HG03460 (cell line): ENCODE measurements around the gene OGDH.
"Not testable (repeated sequence)": the region's sequence is repeated elsewhere in the genome, so short reads cannot be mapped to it uniquely, and the experiment has no call there.

Source experiments
- ATAC-seq: cut with Tn5 transposase; IDR thresholded peaks from one replicate; pipeline ENCODE4 v1.9.1; 2021; ENCODE audit not compliant: unreplicated experiment

OGDH gene

GRCh38 chr7:44700322-44700721 is 93.9 kb downstream of the OGDH start:
- ATAC-seq: no peak

DNA sequence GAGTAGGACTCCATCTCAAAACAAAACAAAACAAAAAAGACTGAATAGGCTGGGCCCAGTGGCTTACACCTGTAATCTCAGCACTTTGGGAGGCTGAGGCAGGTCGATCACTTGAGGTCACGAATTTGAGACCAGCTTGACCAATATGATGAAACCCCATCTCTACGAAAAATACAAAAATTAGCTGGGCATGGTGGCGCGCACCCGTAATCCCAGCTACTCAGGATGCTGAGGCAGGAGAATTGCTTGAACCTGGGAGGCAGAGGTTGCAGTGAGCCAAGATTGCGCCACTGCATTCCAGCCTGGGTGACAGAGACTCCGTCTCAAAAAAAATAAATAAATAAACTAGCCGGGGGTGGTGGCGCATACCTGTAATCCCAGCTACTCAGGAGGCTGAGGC is 97.0 kb downstream of the OGDH start:
- ATAC-seq: not testable (repeated sequence)

DNA sequence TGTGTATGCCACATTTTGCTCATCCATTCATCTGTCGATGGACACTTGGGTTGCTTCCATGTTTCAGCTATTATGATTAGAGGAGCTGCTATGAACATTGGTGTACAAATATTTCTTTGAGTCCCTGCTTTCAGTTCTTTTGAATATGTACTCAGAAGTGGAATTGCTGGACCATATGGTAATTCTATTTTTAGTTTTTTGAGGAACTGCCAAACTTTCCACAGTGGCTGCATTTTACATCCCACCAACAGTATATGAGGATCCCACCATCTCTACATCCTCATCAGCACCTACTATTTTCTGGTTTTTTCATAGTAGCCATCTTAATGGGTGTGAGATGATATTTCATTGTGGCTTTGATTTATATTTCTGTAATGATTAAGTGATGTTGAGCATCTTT is 97.5 kb downstream of the OGDH start:
- no peak for ATAC-seq

GRCh38 chr7:44705434-44705833 is 99.0 kb downstream of the OGDH start:
- ATAC-seq: no peak

- ATAC-seq: no peak
Observed at GRCh38 chr7:44706788-44707557, 100.5 kb downstream of the OGDH start.

DNA sequence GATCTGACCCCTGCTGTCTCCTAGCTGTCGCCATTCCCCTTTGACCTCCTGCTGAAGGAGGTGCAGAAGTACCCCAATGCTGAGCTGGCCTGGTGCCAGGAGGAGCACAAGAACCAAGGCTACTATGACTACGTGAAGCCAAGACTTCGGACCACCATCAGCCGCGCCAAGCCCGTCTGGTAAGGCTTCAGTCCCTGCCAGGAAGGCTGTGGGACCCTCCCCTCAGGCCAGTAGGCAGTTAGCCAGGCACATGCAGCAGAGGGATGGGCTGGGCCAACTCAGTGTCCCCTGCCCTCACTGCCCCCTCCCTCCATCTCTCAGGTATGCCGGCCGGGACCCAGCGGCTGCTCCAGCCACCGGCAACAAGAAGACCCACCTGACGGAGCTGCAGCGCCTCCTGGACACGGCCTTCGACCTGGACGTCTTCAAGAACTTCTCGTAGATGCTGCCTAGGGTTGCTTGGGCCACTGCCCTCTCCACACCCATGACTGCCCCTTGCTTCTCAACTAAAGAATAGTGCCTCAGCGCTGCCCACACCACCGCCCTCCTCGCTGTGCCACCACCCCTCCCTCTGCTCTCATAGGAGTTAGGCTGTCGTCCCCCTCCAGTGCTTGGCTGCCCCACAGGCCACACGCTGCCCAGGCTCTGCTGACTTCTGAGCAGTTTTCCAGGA is 101.3 kb downstream of the OGDH start:
- no peak for ATAC-seq

DNA sequence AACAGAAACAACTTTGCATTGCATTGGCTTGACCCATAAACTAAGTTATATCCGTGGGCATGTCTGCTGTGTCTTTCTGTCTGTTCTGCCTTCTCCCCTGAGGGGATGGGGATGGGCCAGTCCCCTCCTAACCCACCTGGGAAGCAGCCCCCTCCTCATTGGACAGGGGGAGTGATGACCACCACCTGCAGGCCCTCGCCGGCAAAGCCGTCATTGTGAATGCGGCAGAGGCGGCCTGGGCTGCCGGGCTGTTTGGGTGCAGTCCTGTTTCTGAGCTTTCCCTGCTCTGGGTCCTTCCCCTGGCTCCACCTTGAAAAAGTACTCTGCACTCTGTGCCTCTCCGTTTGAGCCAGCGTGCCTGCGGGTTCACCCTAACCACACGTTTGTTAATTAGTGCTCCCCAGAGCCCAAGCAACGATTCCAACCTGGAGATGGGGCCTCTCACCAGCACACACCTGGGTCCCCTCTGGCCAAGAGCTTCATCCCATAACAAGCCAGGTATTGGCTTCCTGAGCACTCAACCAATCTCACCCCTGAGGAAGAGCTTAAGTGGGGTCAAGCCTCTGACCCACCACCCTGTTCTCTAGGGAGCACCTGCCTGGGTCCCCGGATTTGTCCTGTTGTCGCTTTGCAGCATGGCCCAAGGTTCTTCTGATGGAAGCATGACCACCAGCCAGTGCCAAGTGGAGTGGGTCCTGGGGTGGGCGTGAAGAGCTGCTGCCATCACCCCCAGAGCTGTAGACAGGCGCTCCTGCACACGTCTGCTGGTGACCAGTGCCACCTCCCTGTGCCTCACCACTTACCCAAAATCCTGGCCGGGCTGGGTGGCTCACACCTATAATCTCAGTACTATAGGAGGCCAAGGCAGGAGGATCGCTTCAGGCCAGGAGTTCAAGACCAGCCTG is 102.8 kb downstream of the OGDH start:
- ATAC-seq: no peak

- no peak for ATAC-seq
Observed at GRCh38 chr7:44709945-44710596, 103.6 kb downstream of the OGDH start.

DNA sequence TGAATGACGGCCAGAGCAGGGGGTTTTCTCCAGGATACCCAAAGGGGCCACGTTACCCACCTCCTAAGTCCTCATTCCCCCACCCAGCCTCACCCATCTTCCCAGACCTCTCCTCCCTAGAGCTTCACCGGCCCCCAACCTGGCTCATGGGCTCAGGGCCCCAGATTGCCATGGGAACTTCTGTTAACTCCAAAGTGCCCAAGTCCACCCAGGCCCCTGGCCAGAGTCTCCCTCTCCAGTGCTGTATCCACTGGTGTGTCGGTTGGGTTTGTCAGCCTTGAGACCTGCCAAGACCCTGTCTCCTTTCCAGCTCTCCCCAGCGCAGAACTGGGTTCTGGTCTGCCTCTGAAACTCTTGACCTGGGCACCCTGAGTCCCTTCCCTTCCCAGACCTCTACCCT is 105.1 kb downstream of the OGDH start:
- ATAC-seq: no peak

DNA sequence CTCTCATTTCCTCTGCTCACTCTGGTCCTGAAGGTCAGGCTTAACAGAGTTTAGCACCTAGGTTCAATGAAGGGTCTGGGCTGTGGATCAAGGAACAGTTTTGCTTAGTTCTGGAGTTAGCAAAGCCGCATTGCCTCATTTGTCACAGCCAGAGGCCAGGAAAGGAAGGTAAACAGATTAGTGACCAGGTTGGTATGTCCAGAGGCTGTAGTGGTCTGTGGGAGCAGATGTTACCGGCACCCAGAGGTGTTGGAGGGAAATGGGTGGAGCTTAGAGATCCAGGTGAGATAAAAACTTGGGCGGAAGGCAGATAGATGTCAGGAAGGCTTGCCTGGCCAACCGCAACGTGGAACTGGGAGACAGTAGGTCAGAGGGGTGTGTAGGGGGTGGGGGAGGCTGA is 105.6 kb downstream of the OGDH start:
- ATAC-seq: no peak

- no peak for ATAC-seq
Observed at GRCh38 chr7:44713141-44713540, 106.7 kb downstream of the OGDH start.

DNA sequence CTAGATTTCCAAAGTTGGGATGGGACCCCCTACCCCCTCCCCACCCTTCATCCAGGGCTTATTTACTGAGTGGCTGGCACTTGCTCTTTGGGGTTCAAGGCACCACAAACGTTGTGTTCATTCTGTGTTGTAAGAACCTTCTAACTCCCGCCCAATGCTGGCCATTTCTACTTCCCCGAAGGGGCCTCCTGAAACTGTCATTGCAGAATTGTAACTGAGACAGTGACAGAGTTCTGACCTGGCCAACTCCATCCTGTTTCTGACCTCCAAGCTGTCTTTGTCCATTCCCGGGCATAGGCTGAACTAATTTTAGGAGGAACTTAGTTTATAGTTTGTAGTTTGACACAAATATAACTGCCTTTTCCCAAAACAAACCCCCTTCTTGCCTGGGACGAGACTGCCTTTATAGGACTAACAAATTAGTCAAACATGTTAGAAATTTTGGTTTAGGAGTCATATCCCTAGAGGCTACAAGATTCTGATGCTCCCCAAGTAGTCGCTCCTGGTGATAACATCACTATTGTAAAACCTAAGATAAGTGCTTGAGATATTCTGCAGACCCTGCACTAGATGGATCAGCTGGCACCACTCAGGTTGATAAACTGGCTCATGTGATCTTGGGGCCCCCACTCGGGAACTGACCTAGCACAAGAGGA is 107.4 kb downstream of the OGDH start:
- no peak for ATAC-seq

DNA sequence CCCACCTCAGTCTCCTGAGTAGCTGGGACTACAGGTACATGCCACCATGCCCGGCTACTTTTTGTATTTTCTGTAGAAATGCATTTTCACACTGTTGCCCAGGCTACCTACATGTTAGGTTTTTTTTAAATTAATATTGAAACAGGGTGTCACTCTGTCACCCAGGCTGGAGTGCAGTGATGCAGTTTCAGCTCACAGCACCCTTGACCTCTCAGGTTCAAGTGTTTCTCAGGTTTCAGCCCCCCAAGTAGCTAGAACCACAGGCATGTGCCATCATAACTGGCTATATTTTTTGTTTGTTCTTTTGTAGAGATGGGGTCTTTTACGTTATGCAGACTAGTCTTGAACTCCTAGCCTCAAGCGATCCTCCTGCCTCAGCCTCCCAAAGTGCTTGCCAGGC is 109.8 kb downstream of the OGDH start:
- no peak for ATAC-seq

DNA sequence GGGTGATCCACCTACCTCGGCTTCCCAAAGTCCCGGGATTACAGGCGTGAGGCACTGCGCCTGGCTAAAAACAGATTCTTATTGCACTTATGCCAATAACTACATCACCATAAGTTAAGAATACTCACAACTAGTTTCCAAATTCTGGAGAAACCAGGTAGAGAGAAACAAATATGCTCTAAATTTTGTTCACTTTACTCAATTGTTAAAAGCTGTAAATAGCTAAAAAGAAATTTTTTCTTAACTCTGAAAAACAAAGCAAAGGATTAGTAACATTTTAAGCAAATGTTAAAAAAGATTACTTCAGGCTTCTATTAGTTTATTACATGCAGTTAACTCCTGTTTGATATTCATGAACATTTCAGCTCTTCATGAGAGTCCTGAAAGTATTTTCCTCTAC is 113.9 kb downstream of the OGDH start:
- no peak for ATAC-seq

GRCh38 chr7:44724276-44724675 is 117.8 kb downstream of the OGDH start:
- no peak for ATAC-seq

DNA sequence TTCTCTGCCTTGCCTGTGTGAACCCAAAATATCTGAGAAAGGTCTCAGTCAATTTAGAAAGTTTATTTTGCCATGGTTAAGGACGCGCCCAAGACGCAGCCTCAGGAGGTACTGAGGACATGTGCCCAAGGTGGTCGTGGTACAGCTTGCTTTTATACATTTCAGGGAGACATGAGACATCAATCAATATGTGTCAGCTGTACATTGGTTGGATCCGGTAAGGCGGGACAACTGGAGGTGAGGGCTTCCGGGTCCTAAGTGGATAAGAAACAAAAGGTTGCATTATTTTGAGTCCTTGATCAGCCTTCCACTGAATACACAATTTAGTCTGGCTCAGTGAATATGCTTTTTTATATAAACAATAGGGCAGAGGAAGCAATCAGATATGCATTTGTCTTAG is 119.8 kb downstream of the OGDH start:
- ATAC-seq: not testable (repeated sequence)

DNA sequence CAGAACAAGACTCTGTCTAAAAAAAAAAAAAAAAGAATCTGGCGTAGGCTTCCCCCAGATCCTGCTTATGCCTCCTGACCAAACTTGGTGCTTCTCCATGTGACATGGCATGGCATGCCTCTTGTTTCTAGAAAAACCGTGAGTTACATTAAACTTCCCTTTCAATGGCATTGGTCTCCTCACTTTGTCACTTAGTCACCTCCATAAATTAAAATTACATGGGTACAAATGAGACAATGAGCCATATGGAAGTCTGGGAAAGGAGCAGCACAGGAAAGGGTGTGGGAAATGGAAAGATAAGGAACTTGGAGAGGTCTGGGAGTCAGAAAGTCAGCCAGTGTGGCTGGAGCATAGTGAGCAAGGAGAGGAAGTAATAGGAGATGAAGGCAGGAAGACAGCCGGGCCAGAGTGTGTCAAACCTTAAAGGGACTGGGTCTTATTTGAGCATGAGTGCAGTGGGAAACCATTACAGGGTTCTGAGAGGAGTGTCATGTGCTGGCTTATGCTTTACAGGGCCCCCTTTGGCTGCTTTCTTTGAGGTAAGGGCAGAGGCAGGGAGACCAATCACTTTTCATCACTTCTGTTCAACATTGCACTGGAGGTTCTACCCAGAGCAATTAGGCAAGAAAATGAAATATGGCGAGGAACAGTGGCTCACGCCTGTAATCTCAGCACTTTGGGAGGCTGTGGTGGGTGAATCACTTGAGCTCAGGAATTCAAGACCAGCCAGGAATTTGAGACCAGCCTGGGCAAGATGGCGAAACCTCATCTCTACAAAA is 120.9 kb downstream of the OGDH start:
- no peak for ATAC-seq

- no peak for ATAC-seq
Observed at GRCh38 chr7:44727937-44728262, 121.5 kb downstream of the OGDH start.

GRCh38 chr7:44729949-44730590 is 123.6 kb downstream of the OGDH start:
- ATAC-seq: no peak

- ATAC-seq: not testable (repeated sequence)
Observed at GRCh38 chr7:44732971-44733370, 126.5 kb downstream of the OGDH start.
